Measurements from ENCODE around the gene ANKRD44.

DNA sequence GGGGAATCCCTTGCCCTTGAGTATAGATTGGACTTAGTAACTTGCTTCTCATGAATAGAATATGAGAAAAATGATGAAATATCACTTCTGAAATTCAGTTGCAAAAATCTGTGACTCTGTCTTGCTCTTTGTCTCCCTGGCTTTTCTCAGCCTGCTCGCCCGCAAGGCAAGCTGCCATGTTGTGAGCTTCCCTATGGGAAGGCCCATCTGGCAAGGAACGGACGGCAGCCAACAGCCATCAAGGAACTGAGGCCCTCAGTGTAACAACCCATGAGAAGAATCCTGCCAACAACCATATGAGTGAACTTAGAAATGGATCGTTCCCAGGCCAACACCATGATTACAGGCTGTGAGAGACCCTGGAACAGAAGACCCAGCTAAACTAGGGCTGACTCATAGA is 325.7 kb downstream of the ANKRD44 start:
- no peak for TF ChIP-seq CTCF (conservative IDR thresholded peaks at IDR 0.05 in 1 of 2, IDR thresholded peaks at IDR 0.05 in 1 of 2; ENCODE audit: extremely low read depth in 1 of 2, insufficient read depth in 1 of 2, low read depth in 1 of 2, low read length in 2 of 2)
- no peak for TF ChIP-seq EZH2 (IDR thresholded peaks at IDR 0.05; ENCODE audit: borderline replicate concordance, low read length)

Measured in mammary epithelial cell (primary cell).